ENCODE results near the gene SLC6A8. TPM values are rescaled to one million over a fixed set of nuclear protein-coding genes. Genes with fewer than 3 reads are reported as not detected.

SLC6A8 gene
- total and polyA plus RNA-seq, 2 donors from 2014 or later: 79.7 to 110 TPM

DNA sequence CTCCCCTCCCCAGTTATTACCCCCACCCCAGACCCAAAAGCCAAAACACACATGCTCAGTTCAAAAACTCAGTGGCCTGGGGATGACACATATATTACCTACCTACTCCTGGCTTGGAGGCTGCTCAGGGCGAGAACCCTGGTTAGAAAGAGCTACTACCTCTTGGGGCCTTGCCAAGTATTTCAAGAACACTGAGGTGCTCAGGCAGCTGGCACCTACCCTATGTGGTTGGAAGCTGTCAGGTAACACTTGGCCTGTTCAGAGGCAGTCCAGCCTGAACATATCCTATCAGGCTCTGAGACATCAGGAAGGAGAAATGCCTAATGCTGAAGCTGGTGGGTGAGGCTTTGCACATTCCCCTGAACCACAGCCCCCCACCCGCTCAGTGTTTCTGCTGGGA, 31.5 kb downstream of the SLC6A8 start:
- Histone ChIP-seq H3K27ac (ENCODE audit: low read depth in 2 of 2, low read length in 2 of 2) (no peak overlapping the region), H3K4me1 (ENCODE audit: control insufficient read depth in 2 of 3, insufficient read depth in 2 of 3, low read depth in 1 of 3, low read length in 3 of 3) (peaks cover 0 to 7% (median 0%) of the 10 kb centered on the region in 3 donors), H3K9ac (ENCODE audit: low read length in 3 of 3) (no peak overlapping the region), H3K36me3 (ENCODE audit: control insufficient read depth in 2 of 3, insufficient read depth in 3 of 3, low read length in 3 of 3) (peaks cover 2 to 27% (median 21%) of the 10 kb centered on the region in 3 donors), H3K27me3 (ENCODE audit: control insufficient read depth, insufficient read depth, low read length) (no peaks in the 10 kb centered on the region), H3K4me3 (ENCODE audit: low read length in 3 of 3) (no peak overlapping the region), H3K9me3 (ENCODE audit: control insufficient read depth in 2 of 3, insufficient read depth in 1 of 3, low read length in 3 of 3) (no peaks in the 10 kb centered on the region)
- intact Hi-C loops (cut with DNase I): no loop called here
- TF ChIP-seq, protein P1, sequence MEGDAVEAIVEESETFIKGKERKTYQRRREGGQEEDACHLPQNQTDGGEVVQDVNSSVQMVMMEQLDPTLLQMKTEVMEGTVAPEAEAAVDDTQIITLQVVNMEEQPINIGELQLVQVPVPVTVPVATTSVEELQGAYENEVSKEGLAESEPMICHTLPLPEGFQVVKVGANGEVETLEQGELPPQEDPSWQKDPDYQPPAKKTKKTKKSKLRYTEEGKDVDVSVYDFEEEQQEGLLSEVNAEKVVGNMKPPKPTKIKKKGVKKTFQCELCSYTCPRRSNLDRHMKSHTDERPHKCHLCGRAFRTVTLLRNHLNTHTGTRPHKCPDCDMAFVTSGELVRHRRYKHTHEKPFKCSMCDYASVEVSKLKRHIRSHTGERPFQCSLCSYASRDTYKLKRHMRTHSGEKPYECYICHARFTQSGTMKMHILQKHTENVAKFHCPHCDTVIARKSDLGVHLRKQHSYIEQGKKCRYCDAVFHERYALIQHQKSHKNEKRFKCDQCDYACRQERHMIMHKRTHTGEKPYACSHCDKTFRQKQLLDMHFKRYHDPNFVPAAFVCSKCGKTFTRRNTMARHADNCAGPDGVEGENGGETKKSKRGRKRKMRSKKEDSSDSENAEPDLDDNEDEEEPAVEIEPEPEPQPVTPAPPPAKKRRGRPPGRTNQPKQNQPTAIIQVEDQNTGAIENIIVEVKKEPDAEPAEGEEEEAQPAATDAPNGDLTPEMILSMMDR (IDR thresholded peaks at IDR 0.05; ENCODE audit: borderline replicate concordance, extremely low read depth, insufficient read depth): no peak
- peak in 1 of 5 donors; percentile 35 for DNase-seq
- FAIRE-seq: no peak

DNA sequence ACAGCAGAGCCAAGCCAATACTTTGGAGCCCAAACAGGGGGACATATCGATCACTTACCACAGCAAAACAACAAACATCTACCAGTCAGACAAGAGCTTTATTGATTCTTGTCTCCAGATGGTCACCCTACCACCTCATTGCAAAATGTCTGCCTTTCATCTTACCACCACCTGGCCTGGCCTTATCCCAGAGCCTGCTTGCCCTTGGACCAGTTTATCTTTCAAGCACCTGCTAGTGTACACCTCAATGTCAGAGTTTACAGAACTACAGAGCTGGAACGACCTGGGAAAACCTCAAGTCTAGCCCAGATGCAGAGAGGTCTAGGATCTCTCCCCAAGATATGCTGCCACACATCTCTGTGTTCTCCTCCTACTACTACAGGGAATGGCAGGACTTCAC, 32.0 kb downstream of the SLC6A8 start:
- H3K9me3 ChIP-seq (ENCODE audit: control insufficient read depth in 2 of 3, insufficient read depth in 1 of 3, low read length in 3 of 3): no peaks in the 10 kb centered on the region
- H3K4me1 ChIP-seq (ENCODE audit: control insufficient read depth in 2 of 3, insufficient read depth in 2 of 3, low read depth in 1 of 3, low read length in 3 of 3): peaks cover 0 to 7% (median 0%) of the 10 kb centered on the region in 3 donors
- peak in 1 of 5 donors; percentile 16 for DNase-seq
- H3K36me3 ChIP-seq (ENCODE audit: control insufficient read depth in 2 of 3, insufficient read depth in 3 of 3, low read length in 3 of 3): peaks cover 2 to 23% (median 17%) of the 10 kb centered on the region in 3 donors
- intact Hi-C loops (cut with DNase I): no loop called here
- FAIRE-seq: no peak
- no peaks in the 10 kb centered on the region for H3K27me3 ChIP-seq (ENCODE audit: control insufficient read depth, insufficient read depth, low read length)
- H3K4me3 ChIP-seq (ENCODE audit: low read length in 3 of 3): no peak overlapping the region
- no peak overlapping the region for H3K9ac ChIP-seq (ENCODE audit: low read length in 3 of 3)
- TF ChIP-seq, protein P1 (IDR thresholded peaks at IDR 0.05; ENCODE audit: borderline replicate concordance, extremely low read depth, insufficient read depth): no peak
- H3K27ac ChIP-seq (ENCODE audit: low read depth in 2 of 2, low read length in 2 of 2): no peak overlapping the region

DNA sequence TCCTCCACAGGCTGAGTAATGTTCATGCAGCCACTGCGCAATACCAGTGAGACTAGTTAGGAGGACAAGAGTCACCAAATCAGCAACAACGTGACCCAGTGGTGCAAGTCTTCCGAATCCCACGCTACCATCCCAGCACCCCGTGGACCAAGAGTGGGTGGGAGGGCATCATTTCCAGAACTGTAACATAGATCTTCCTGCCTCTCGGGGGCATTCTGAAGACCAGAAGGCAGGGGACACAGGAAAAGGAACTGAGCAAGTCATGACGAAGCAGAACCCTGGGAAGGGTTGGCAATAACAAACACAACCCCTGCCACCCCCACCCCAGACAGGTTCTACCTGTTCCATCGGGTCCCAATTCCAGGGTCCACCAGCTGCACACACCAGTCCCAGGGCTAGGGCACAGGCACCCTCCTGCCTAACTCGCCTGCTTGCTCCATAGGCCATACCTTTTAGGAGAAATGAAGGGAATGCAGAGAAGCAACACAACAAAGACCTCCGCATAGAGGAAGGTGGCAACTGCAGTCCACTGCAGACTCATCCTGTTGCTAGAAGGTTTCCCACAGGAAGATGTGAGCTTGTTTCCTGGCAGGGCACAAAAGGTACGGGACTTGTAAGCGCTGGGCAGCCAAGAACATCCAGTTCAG, 35.1 kb downstream of the SLC6A8 start:
- peak overlapping the region; percentile 3 to 32 (median 28) for H3K9ac ChIP-seq (ENCODE audit: low read length in 3 of 3)
- peaks cover 2 to 17% (median 11%) of the 10 kb centered on the region in 3 donors for H3K36me3 ChIP-seq (ENCODE audit: control insufficient read depth in 2 of 3, insufficient read depth in 3 of 3, low read length in 3 of 3)
- TF ChIP-seq, protein P1 (IDR thresholded peaks at IDR 0.05; ENCODE audit: borderline replicate concordance, extremely low read depth, insufficient read depth): no peak
- FAIRE-seq (no peak), DNase-seq (peak in 1 of 5 donors; percentile 53)
- H3K4me1 ChIP-seq (ENCODE audit: control insufficient read depth in 2 of 3, insufficient read depth in 2 of 3, low read depth in 1 of 3, low read length in 3 of 3): peaks cover 0 to 34% (median 8%) of the 10 kb centered on the region in 3 donors
- no peaks in the 10 kb centered on the region for H3K27me3 ChIP-seq (ENCODE audit: control insufficient read depth, insufficient read depth, low read length)
- intact Hi-C loops (cut with DNase I): no loop called here
- peak overlapping the region in 1 of 2 donors; percentile 72 for H3K27ac ChIP-seq (ENCODE audit: low read depth in 2 of 2, low read length in 2 of 2)
- peak overlapping the region; percentile 53 to 63 (median 58) for H3K4me3 ChIP-seq (ENCODE audit: low read length in 3 of 3)
- no peaks in the 10 kb centered on the region for H3K9me3 ChIP-seq (ENCODE audit: control insufficient read depth in 2 of 3, insufficient read depth in 1 of 3, low read length in 3 of 3)

All from kidney (tissue), 14 donors.